ENCODE measurements around the gene GRWD1. TPM values are rescaled to one million over a fixed set of nuclear protein-coding genes. Genes with fewer than 3 reads are reported as not detected.

The GRWD1 gene
- total and polyA plus RNA-seq, 2 of the 8 experiments (the other 6 are each of a cell fraction or from before 2014, with no cell fraction given) = 36.9 to 61.9 TPM

DNA sequence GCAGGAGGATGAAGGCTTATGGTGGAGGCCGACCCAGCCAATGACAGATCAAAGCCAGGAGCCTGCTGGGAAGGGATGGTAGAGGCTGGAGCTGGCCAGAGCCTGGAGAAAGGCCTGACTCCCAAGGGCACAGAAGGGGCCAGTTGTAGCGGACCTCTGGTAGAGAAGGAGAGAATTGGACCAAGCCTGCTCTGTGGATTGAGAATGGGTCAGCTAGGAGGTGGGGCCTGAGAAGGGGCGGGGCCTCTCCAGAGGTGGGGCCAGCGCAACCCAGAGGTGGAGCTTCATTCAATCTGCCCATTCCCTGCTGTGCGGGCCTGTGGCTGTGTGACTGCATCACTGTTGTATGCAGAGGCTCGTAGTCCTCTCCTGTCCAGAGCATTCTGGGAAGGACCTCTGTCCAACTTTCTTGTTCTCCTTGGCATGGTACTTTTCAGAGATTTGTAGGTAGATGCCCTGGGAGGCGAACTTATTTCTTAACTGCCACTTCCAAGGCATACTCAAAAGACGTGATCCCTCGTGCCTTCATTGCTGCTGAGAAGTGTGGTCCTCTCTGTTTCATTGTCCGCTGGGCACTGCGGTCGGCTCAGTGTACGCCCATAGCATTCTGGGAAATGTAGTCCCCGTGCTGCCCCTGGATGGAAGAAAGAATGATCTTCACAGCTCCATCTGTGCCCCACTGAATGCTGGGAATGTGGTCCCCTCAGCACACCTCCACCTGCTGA is 45.6 kb upstream of the GRWD1 start:
- CTCF ChIA-PET (ENCODE audit: partially characterized antibody) = interaction anchor here (0.6 to 2.6 kb wide), 7 partner anchors 9 to 89 kb away, joined by 3 to 11 read pairs (median 5); partner anchors contain the start of genes KDELR1, SYNGR4 and TMEM143
- Histone ChIP-seq H2AFZ (ENCODE audit: low read length) (peak overlapping the region; percentile 85; the same call in 1 of the 2 replicates), H3K4me1 (replicated peaks in 1 of 4; ENCODE audit: control insufficient read depth in 3 of 4, insufficient read depth in 4 of 4, low read length in 3 of 4) (peaks cover 8 to 37% (median 28%) of the 10 kb centered on the region in 4 experiments)
- TF ChIP-seq BCL11A (IDR thresholded peaks at IDR 0.05; ENCODE audit: low read depth in 2 of 2, low read length in 2 of 2) = no peak
- TF ChIP-seq, protein P1, sequence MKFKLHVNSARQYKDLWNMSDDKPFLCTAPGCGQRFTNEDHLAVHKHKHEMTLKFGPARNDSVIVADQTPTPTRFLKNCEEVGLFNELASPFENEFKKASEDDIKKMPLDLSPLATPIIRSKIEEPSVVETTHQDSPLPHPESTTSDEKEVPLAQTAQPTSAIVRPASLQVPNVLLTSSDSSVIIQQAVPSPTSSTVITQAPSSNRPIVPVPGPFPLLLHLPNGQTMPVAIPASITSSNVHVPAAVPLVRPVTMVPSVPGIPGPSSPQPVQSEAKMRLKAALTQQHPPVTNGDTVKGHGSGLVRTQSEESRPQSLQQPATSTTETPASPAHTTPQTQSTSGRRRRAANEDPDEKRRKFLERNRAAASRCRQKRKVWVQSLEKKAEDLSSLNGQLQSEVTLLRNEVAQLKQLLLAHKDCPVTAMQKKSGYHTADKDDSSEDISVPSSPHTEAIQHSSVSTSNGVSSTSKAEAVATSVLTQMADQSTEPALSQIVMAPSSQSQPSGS (IDR thresholded peaks at IDR 0.05; ENCODE audit: low read length) = peak; percentile 83
- no peak for TF ChIP-seq ZNF274 (IDR thresholded peaks at IDR 0.05; ENCODE audit: borderline replicate concordance, extremely low read depth, low read length)
- TF ChIP-seq GTF2F1 (IDR thresholded peaks at IDR 0.05; ENCODE audit: borderline replicate concordance, low read depth, low read length) = no peak
- TF ChIP-seq BACH1 (IDR thresholded peaks at IDR 0.05; ENCODE audit: low read length) = no peak
- no peak for TF ChIP-seq POU5F1 (IDR thresholded peaks at IDR 0.05; ENCODE audit: low read depth, low read length)
- 0 out of 2 replicates have a peak, but pooled peaks have one; percentile 38 for TF ChIP-seq YY1 (IDR thresholded peaks at IDR 0.05; ENCODE audit: low read depth, low read length)
- TF ChIP-seq TEAD4 (IDR thresholded peaks at IDR 0.05; ENCODE audit: low read depth, low read length) = peak; percentile 60

More for the DNA sequence above, 45.6 kb upstream of the GRWD1 start:
- H3K79me1 ChIP-seq (ENCODE audit: low read depth, low read length) = no peaks in the 10 kb centered on the region
- peak overlapping the region; percentile 49 for H4K91ac ChIP-seq (replicated peaks; ENCODE audit: insufficient read length, low read length)
- 25% methylated on average over 14 of the region's 14 CpGs; no CpG with 5 or more reads in 1 of the 2 experiments for WGBS, 2 experiments (ENCODE audit: extremely low coverage in 1 of 2, insufficient coverage in 1 of 2, insufficient read length in 1 of 2, insufficient replicate concordance in 2 of 2, low coverage in 1 of 2, low lambda C conversion rate in 2 of 2, missing lambda C conversion rate in 1 of 2)
- no peak overlapping the region for H3K23ac ChIP-seq (ENCODE audit: insufficient read length)
- H3K23me2 ChIP-seq (ENCODE audit: low read depth, low read length) = peaks cover 20% of the 10 kb centered on the region
- DNase-seq (ENCODE audit: low read depth in 1 of 2, low spot score in 2 of 2) = peak; percentile 77 to 88
- H3K4ac ChIP-seq (replicated peaks; ENCODE audit: insufficient read length, low read depth, low read length) = peak overlapping the region; percentile 63
- H3K4me3 ChIP-seq (ENCODE audit: extremely low read depth in 1 of 4, insufficient read depth in 2 of 4, low read depth in 3 of 4, low read length in 4 of 4) = peak overlapping the region; percentile 23 to 49 (median 32); a peak in 6 of 8 replicates
- H2BK5ac ChIP-seq (ENCODE audit: low read depth, low read length) = peak overlapping the region; percentile 93
- H3K9me3 ChIP-seq (ENCODE audit: insufficient read depth in 2 of 2, low read depth in 1 of 2, low read length in 1 of 2) = no peaks in the 10 kb centered on the region
- no peak overlapping the region for H3K14ac ChIP-seq (ENCODE audit: insufficient read length)
- no peaks in the 10 kb centered on the region for H3K36me3 ChIP-seq (ENCODE audit: control insufficient read depth in 2 of 4, insufficient read depth in 4 of 4, low read length in 3 of 4)
- H3K56ac ChIP-seq (replicated peaks; ENCODE audit: insufficient read length, low read depth, low read length) = peak overlapping the region; percentile 20
- peak overlapping the region; percentile 76 to 100 for H3K4me2 ChIP-seq (ENCODE audit: insufficient read depth in 1 of 2, low read depth in 2 of 2, low read length in 2 of 2)
- peak overlapping the region; percentile 97 for H2BK12ac ChIP-seq (ENCODE audit: low read depth, low read length)
- peak overlapping the region; percentile 86; the same call in 1 of the 2 replicates for H2BK20ac ChIP-seq (ENCODE audit: low read length)
- H3K9ac ChIP-seq (replicated peaks in 1 of 4; ENCODE audit: extremely low read depth in 1 of 4, low read depth in 3 of 4, low read length in 3 of 4) = peak overlapping the region in 3 of 4 experiments; percentile 58 to 77 (median 61); a peak in 5 of 7 replicates
- peak overlapping the region; percentile 21 for H2BK120ac ChIP-seq (replicated peaks; ENCODE audit: low read depth, low read length)
- POLR2A ChIA-PET (ENCODE audit: partially characterized antibody) = interaction anchor here (0.8 to 5.4 kb wide), 25 partner anchors 9 to 128 kb away, joined by 3 to 57 read pairs (median 5); partner anchors contain the start of genes EMP3, GRWD1, KCNJ14 and KDELR1
- H3K18ac ChIP-seq (ENCODE audit: extremely low read depth, low read length) = peak overlapping the region; percentile 91
- H4K8ac ChIP-seq (ENCODE audit: extremely low read depth, insufficient read depth, low read length) = no peak overlapping the region
- FAIRE-seq = peak; percentile 97
- peak overlapping the region; percentile 92 for H3K27ac ChIP-seq (ENCODE audit: low read depth, low read length)
- H4K20me1 ChIP-seq (replicated peaks in 1 of 2; ENCODE audit: control insufficient read depth in 1 of 2, insufficient read depth in 2 of 2, low read length in 2 of 2) = no peaks in the 10 kb centered on the region
- H4K5ac ChIP-seq (ENCODE audit: insufficient read length, low read depth, low read length) = peak overlapping the region; percentile 80
- peak overlapping the region; percentile 92; the same call in 1 of the 2 replicates for H2BK15ac ChIP-seq (ENCODE audit: low read length)
- no peaks in the 10 kb centered on the region for H3K79me2 ChIP-seq (ENCODE audit: control insufficient read depth in 1 of 2, insufficient read depth in 2 of 2, low read length in 2 of 2)
- H3K27me3 ChIP-seq (replicated peaks in 1 of 4; ENCODE audit: control insufficient read depth in 3 of 4, extremely low read depth in 1 of 4, insufficient read depth in 3 of 4, low read length in 3 of 4) = peaks cover 0 to 27% (median 23%) of the 10 kb centered on the region in 4 experiments; a peak in 6 of 7 replicates
- H2AK5ac ChIP-seq (ENCODE audit: low read depth, low read length) = peak overlapping the region; percentile 97
